HepG2 (cell line): ENCODE results near the gene CHPF. TPM values are rescaled to one million over a fixed set of nuclear protein-coding genes. Genes with fewer than 3 reads are reported as not detected.

Source experiments
- HOXA3 ChIP-seq: sonication (generic); formaldehyde crosslinking; IDR thresholded peaks from 2 replicates; pipeline ENCODE4 v1.5.0; 2020; ENCODE audit warnings: missing genetic modification reagents
- KAT2B ChIP-seq: fragments of 150-350 bp; IDR thresholded peaks from 2 replicates; pipeline ENCODE4 v1.6.1; 2014; ENCODE audit warnings: low read depth, low read length, borderline replicate concordance
- NFATC3 ChIP-seq: sonication (generic); formaldehyde crosslinking; IDR thresholded peaks from 2 replicates; pipeline ENCODE4 v1.5.1; 2020; ENCODE audit warnings: mild to moderate bottlenecking, missing genetic modification reagents
- PHF21A ChIP-seq: sonication (generic); formaldehyde crosslinking; IDR thresholded peaks from 2 replicates; pipeline ENCODE4 v1.5.0; 2020; ENCODE audit warnings: mild to moderate bottlenecking, missing genetic modification reagents
- PHF5A ChIP-seq: IDR thresholded peaks from one replicate; pipeline ENCODE4 v1.6.1; 2018; ENCODE audit warnings: low read depth, missing genetic modification reagents; ENCODE audit not compliant: unreplicated experiment
- RAD21 ChIP-seq: fragments of 450-650 bp; formaldehyde crosslinking; IDR thresholded peaks from 2 replicates; pipeline ENCODE4 v1.5.0; 2020; ENCODE audit warnings: mild to moderate bottlenecking
- SNAPC2 ChIP-seq: sonication (generic); formaldehyde crosslinking; IDR thresholded peaks from 2 replicates; pipeline ENCODE4 v1.8.1; 2022; ENCODE audit warnings: mild to moderate bottlenecking, missing genetic modification reagents
- ZFP90 ChIP-seq: sonication (generic); formaldehyde crosslinking; IDR thresholded peaks from 2 replicates; pipeline ENCODE4 v1.8.0; 2022; ENCODE audit warnings: missing genetic modification reagents, mild to moderate bottlenecking, inconsistent platforms, borderline replicate concordance
- ZFYVE20 ChIP-seq: sonication (generic); formaldehyde crosslinking; IDR thresholded peaks from 2 replicates; pipeline ENCODE4 v1.8.0; 2023; ENCODE audit warnings: low read depth, mild to moderate bottlenecking, moderate library complexity, missing genetic modification reagents, borderline replicate concordance
- ZMYM4 ChIP-seq: sonication (generic); formaldehyde crosslinking; IDR thresholded peaks from 2 replicates; pipeline ENCODE4 v1.8.1; 2023; ENCODE audit warnings: mild to moderate bottlenecking, missing genetic modification reagents
- ZNF256 ChIP-seq: sonication (generic); formaldehyde crosslinking; conservative IDR thresholded peaks from 2 replicates; pipeline ENCODE4 v1.4.0; 2020; ENCODE audit warnings: missing genetic modification reagents
- ZNF572 ChIP-seq: sonication (generic); formaldehyde crosslinking; IDR thresholded peaks from 2 replicates; pipeline ENCODE4 v1.5.1; 2020; ENCODE audit warnings: mild to moderate bottlenecking, missing genetic modification reagents
- ZNF607 ChIP-seq: sonication (generic); formaldehyde crosslinking; IDR thresholded peaks from 2 replicates; pipeline ENCODE4 v1.5.1; 2020; ENCODE audit warnings: missing genetic modification reagents, mild to moderate bottlenecking, borderline replicate concordance
- polyA plus RNA-seq, 8 experiments: library from polyadenylated mRNA; depleted of rRNA in 3 of 8; stranded (reverse) in 7 of 8; unstranded in 1 of 8; fragments of >200 nt; fragmentation: Illumina TruSeq in 4 of 8; extraction: Trizol in 4 of 8; gene quantifications; 2 replicates each; pipeline versions ENCODE4 v1.2.1 to v1.2.3, GENCODE V29; 2011 to 2016; ENCODE audit warnings: low read depth in 4 of 8, missing spikeins in 1 of 8, mixed read lengths in 1 of 8; ENCODE audit not compliant: insufficient read depth in 1 of 8
- total RNA-seq, 5 experiments: library from RNA; depleted of rRNA; stranded (reverse); fragments of >200 nt; fragmentation: Illumina TruSeq; extraction: Trizol; gene quantifications; 2 replicates each; pipeline ENCODE4 v1.2.3, GENCODE V29; 2016; ENCODE audit warnings: low read depth in 1 of 5
- TF ChIP-seq, protein P1 (sequence below): sonication (generic); formaldehyde crosslinking; IDR thresholded peaks from 2 replicates; pipeline ENCODE4 v1.5.0; 2020; ENCODE audit warnings: mild to moderate bottlenecking, missing genetic modification reagents, moderate library complexity
- TF ChIP-seq, protein P2 (sequence below): sonication (generic); formaldehyde crosslinking; IDR thresholded peaks from 2 replicates; pipeline ENCODE4 v1.4.0; 2020; ENCODE audit warnings: mild to moderate bottlenecking, missing genetic modification reagents
- TF ChIP-seq, protein P3 (sequence below): sonication (generic); formaldehyde crosslinking; IDR thresholded peaks from one replicate; pipeline ENCODE4 v1.5.1; 2020; ENCODE audit warnings: mild to moderate bottlenecking, missing genetic modification reagents; ENCODE audit errors: not compliant biosample characterization

Gene CHPF
- total and polyA plus RNA-seq, 2 of the 13 experiments (the other 11 are each of a cell fraction or from before 2014, with no cell fraction given) = 79.6 to 111 TPM

DNA sequence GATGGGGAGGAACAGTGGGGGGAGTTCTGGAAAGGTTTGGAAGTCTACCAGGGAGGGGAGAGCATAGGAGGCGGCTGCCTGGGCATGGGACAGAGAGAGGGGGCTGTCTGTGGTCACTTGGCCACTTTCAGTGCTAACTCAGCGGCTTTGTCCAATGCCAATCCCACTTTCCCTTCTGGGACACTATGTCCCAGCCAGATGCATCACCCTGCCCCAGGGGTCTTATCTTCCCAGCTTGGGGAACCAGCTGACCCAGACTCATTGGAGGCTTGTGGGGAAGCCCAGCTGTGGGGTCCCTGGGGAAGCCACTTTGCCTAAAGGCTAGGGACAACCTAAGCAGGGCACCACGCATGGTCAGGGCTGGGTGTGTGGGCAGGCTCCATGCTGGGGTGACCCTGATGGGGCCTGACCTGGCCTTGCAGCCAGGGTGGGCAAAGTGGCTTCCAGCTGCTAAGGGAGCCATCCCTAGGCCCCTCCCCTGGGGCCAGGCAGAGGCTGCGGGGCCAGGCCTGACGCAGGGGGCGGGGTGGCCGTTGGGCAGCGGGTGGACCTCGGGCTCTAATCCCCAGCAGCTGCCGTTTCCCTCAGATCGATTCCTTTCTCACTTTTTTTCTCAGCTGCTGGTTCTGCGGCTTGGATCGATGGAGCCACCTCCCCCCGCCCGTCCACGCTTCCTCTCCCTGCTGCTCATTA, 30.9 kb downstream of the CHPF start (continued):
- TF ChIP-seq PHF5A (CRISPR knock-in tag) = no peak
- TF ChIP-seq, protein P1, sequence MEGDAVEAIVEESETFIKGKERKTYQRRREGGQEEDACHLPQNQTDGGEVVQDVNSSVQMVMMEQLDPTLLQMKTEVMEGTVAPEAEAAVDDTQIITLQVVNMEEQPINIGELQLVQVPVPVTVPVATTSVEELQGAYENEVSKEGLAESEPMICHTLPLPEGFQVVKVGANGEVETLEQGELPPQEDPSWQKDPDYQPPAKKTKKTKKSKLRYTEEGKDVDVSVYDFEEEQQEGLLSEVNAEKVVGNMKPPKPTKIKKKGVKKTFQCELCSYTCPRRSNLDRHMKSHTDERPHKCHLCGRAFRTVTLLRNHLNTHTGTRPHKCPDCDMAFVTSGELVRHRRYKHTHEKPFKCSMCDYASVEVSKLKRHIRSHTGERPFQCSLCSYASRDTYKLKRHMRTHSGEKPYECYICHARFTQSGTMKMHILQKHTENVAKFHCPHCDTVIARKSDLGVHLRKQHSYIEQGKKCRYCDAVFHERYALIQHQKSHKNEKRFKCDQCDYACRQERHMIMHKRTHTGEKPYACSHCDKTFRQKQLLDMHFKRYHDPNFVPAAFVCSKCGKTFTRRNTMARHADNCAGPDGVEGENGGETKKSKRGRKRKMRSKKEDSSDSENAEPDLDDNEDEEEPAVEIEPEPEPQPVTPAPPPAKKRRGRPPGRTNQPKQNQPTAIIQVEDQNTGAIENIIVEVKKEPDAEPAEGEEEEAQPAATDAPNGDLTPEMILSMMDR (CRISPR knock-in tag) = peak; percentile 36; the same call in 1 of the 2 replicates
- TF ChIP-seq, protein P2, sequence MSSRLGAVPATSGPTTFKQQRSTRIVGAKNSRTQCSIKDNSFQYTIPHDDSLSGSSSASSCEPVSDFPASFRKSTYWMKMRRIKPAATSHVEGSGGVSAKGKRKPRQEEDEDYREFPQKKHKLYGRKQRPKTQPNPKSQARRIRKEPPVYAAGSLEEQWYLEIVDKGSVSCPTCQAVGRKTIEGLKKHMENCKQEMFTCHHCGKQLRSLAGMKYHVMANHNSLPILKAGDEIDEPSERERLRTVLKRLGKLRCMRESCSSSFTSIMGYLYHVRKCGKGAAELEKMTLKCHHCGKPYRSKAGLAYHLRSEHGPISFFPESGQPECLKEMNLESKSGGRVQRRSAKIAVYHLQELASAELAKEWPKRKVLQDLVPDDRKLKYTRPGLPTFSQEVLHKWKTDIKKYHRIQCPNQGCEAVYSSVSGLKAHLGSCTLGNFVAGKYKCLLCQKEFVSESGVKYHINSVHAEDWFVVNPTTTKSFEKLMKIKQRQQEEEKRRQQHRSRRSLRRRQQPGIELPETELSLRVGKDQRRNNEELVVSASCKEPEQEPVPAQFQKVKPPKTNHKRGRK = no peak
- 0 out of 2 replicates have a peak, but pooled peaks have one; percentile 16 for TF ChIP-seq ZNF572 (CRISPR knock-in tag)
- TF ChIP-seq ZFP90 = 0 out of 2 replicates have a peak, but pooled peaks have one; percentile 18
- peak; percentile 38; the same call in 1 of the 2 replicates for TF ChIP-seq HOXA3
- peak; percentile 41; the same call in 1 of the 2 replicates for TF ChIP-seq ZMYM4
- TF ChIP-seq RAD21 = peak; percentile 15; the same call in 1 of the 2 replicates
- TF ChIP-seq ZFYVE20 (CRISPR knock-in tag) = no peak
- TF ChIP-seq PHF21A (CRISPR knock-in tag) = peak; percentile 64; the same call in 1 of the 2 replicates
- TF ChIP-seq KAT2B = peak; percentile 95
- no peak for TF ChIP-seq SNAPC2
- TF ChIP-seq, protein P3, sequence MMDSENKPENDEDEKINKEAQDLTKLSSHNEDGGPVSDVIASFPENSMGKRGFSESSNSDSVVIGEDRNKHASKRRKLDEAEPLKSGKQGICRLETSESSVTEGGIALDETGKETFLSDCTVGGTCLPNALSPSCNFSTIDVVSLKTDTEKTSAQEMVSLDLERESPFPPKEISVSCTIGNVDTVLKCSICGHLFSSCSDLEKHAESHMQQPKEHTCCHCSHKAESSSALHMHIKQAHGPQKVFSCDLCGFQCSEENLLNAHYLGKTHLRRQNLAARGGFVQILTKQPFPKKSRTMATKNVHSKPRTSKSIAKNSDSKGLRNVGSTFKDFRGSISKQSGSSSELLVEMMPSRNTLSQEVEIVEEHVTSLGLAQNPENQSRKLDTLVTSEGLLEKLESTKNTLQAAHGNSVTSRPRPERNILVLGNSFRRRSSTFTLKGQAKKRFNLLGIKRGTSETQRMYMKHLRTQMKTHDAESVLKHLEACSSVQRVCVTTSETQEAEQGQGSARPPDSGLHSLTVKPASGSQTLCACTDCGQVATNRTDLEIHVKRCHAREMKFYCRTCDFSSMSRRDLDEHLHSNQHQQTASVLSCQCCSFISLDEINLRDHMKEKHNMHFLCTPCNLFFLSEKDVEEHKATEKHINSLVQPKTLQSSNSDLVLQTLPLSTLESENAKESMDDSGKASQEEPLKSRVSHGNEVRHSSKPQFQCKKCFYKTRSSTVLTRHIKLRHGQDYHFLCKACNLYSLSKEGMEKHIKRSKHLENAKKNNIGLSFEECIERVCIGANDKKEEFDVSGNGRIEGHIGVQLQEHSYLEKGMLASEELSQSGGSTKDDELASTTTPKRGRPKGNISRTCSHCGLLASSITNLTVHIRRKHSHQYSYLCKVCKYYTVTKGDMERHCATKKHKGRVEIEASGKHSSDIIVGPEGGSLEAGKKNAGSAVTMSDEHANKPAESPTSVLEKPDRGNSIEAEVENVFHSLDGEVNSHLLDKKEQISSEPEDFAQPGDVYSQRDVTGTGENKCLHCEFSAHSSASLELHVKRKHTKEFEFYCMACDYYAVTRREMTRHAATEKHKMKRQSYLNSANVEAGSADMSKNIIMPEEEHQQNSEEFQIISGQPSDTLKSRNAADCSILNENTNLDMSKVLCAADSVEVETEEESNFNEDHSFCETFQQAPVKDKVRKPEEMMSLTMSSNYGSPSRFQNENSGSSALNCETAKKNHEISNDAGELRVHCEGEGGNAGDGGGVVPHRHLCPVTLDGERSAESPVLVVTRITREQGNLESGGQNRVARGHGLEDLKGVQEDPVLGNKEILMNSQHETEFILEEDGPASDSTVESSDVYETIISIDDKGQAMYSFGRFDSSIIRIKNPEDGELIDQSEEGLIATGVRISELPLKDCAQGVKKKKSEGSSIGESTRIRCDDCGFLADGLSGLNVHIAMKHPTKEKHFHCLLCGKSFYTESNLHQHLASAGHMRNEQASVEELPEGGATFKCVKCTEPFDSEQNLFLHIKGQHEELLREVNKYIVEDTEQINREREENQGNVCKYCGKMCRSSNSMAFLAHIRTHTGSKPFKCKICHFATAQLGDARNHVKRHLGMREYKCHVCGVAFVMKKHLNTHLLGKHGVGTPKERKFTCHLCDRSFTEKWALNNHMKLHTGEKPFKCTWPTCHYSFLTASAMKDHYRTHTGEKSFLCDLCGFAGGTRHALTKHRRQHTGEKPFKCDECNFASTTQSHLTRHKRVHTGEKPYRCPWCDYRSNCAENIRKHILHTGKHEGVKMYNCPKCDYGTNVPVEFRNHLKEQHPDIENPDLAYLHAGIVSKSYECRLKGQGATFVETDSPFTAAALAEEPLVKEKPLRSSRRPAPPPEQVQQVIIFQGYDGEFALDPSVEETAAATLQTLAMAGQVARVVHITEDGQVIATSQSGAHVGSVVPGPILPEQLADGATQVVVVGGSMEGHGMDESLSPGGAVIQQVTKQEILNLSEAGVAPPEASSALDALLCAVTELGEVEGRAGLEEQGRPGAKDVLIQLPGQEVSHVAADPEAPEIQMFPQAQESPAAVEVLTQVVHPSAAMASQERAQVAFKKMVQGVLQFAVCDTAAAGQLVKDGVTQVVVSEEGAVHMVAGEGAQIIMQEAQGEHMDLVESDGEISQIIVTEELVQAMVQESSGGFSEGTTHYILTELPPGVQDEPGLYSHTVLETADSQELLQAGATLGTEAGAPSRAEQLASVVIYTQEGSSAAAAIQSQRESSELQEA (CRISPR knock-in tag) = no peak
- no peak for TF ChIP-seq NFATC3 (CRISPR knock-in tag)
- no peak for TF ChIP-seq ZNF256 (CRISPR knock-in tag)
- TF ChIP-seq ZNF607 (CRISPR knock-in tag) = no peak
